PC-3 (cell line): Measurements from ENCODE around the gene NAGPA.

Experiments
- CTCF ChIP-seq: fragments of 300-600 bp; sonication (generic); conservative IDR thresholded peaks from 2 replicates; pipeline ENCODE4 v1.5.1; 2017; ENCODE audit warnings: antibody characterized with exemption, low read depth, mild to moderate bottlenecking, low read length
- EZH2 ChIP-seq: fragments of 300-600 bp; sonication (generic); IDR thresholded peaks from one replicate; pipeline ENCODE4 v1.6.1; 2017; ENCODE audit warnings: antibody characterized with exemption, mild to moderate bottlenecking, low read length; ENCODE audit not compliant: unreplicated experiment
- EZH2phosphoT487 ChIP-seq: fragments of 300-600 bp; sonication (generic); IDR thresholded peaks from 2 replicates; pipeline ENCODE4 v1.6.1; 2018; ENCODE audit warnings: mild to moderate bottlenecking, antibody characterized with exemption, low read length, borderline replicate concordance

DNA sequence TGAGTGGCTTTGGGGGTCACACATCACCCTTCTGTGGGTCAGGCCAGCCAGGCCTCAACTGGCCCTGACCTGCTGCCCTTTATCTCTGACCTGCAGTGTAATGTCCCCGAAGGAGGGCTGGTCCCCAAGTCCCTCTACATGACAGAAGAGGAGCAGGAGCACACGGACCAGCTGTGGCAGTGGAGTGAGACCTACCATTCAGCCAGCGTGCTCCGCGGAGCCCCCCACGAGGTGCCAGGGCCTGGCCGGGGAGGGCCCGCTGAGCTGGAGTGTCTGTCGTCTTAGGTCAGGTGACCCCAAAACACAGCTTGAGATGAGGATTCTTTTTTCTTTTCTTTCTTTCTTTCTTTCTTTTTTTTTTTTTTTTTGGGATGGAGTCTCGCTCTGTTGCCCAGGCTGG is 26.5 kb downstream of the NAGPA start:
- TF ChIP-seq CTCF (no peak), EZH2 (no peak), EZH2phosphoT487 (no peak)
